Coronary artery (tissue), 2 donors: ENCODE results near the gene LAYN.

Experiments used
- DNase-seq: peaks from one replicate; pipeline ENCODE4 v3.0.0-alpha.2; 2017; ENCODE audit warnings: low spot score
- H3K27ac ChIP-seq, 2 donors: fragments of 200-600 bp; sonication (generic); one replicate each; pipeline ENCODE4 v1.5.1; 2016 to 2019
- H3K4me3 ChIP-seq: fragments of 200-600 bp; sonication (generic); 2 replicates; pipeline ENCODE4 v1.5.1; 2016; ENCODE audit warnings: mild to moderate bottlenecking, moderate library complexity
- TF ChIP-seq, protein P1 (sequence below): fragments of 200-600 bp; sonication (generic); IDR thresholded peaks from one replicate; pipeline ENCODE4 v1.5.1; 2019; ENCODE audit warnings: antibody characterized with exemption

Gene LAYN

GRCh38 chr11:111512296-111513239 is 28.0 kb upstream of the LAYN start, which contains the start of gene BTG4:
BTG4 (minus strand) TSS chr11:111512386; CDS start chr11:111498776, 13,610 bp downstream.
- DNase-seq = no peak
- peak within 1 kb of the TSS; percentile 69 for H3K4me3 ChIP-seq

GRCh38 chr11:111513240-111513605 is 27.3 kb upstream of the LAYN start:
- Histone ChIP-seq H3K4me3 (peak overlapping the region; percentile 69), H3K27ac (no peak overlapping the region)
- DNase-seq = no peak
- TF ChIP-seq, protein P1, sequence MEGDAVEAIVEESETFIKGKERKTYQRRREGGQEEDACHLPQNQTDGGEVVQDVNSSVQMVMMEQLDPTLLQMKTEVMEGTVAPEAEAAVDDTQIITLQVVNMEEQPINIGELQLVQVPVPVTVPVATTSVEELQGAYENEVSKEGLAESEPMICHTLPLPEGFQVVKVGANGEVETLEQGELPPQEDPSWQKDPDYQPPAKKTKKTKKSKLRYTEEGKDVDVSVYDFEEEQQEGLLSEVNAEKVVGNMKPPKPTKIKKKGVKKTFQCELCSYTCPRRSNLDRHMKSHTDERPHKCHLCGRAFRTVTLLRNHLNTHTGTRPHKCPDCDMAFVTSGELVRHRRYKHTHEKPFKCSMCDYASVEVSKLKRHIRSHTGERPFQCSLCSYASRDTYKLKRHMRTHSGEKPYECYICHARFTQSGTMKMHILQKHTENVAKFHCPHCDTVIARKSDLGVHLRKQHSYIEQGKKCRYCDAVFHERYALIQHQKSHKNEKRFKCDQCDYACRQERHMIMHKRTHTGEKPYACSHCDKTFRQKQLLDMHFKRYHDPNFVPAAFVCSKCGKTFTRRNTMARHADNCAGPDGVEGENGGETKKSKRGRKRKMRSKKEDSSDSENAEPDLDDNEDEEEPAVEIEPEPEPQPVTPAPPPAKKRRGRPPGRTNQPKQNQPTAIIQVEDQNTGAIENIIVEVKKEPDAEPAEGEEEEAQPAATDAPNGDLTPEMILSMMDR = no peak

More at GRCh38 chr11:111512296-111513239, 28.0 kb upstream of the LAYN start, which contains the start of gene BTG4:
- H3K27ac ChIP-seq = no peak within 1 kb of the TSS
- TF ChIP-seq, protein P1 = no peak

- DNase-seq = no peak
- H3K27ac ChIP-seq = no peak within 1 kb of the TSS
- H3K4me3 ChIP-seq = peak within 1 kb of the TSS; percentile 36
- TF ChIP-seq, protein P1 = no peak
Measured at GRCh38 chr11:111514216-111515031, 26.1 kb upstream of the LAYN start, which contains the start of gene HOATZ. HOATZ (plus strand) TSS chr11:111514778; CDS start chr11:111514785, 7 bp downstream.

- DNase-seq = no peak
- TF ChIP-seq, protein P1 = no peak
- no peak overlapping the region for H3K27ac ChIP-seq
- no peak overlapping the region for H3K4me3 ChIP-seq
Measured at GRCh38 chr11:111515591-111515990, 24.9 kb upstream of the LAYN start.

DNA sequence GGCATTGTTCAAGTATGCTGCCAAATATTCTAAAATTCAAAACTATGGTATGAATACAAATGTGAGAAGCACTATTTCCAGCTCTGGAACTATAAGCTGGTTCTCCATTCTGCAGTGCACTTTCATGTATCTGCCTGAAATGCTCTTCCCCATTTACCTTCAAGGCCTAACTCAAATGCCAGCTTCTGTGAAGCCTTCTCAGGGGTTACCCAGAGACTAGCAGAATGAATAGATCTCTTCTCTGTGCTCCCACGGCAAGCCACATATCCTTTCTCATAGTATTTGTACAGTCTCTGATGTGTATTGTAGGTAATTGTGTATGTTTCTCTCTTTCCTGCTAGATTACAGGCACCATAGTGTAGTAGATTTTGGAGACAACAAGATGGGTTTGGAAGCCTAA is 21.9 kb upstream of the LAYN start:
- TF ChIP-seq, protein P1 = no peak
- H3K27ac ChIP-seq = no peak overlapping the region
- DNase-seq = no peak
- H3K4me3 ChIP-seq = no peak overlapping the region

DNA sequence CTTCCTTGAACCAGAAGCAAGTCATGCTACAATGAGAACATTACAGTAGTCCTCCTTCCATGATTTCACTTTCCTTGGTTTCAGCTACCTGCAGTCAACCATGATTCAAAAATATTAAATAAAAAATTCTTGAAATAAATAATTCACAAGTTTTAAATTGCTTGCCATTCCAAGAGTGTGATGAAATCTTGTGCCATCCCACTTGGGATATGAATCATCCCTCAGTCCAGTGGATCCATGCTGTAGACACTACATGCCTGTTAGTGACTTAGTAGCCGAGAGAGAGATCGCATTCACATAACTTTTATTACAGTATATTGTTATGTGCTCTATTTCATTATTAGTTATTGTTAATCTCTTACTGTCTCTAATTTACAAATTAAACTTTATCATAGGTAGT is 20.0 kb upstream of the LAYN start:
- DNase-seq = no peak
- H3K27ac ChIP-seq = no peak overlapping the region
- TF ChIP-seq, protein P1 = no peak
- no peak overlapping the region for H3K4me3 ChIP-seq
